ENCODE measurements around the gene EYA4.
A peak's percentile ranks its signal among the peaks of the same experiment; 100 is the strongest.

Gene EYA4

GRCh38 chr6:133242637-133243585 is 1.8 kb downstream of the EYA4 start:
- DNase-seq, result peak; percentile 10 to 37

- DNase-seq, result no peak
These were observed 2.7 kb downstream of the EYA4 start for GRCh38 chr6:133243723-133244305.

GRCh38 chr6:133244519-133244918 is 3.4 kb downstream of the EYA4 start:
- no peak for DNase-seq

GRCh38 chr6:133245007-133245406 is 3.9 kb downstream of the EYA4 start:
- DNase-seq, result no peak

- DNase-seq, result no peak
These were observed 4.3 kb downstream of the EYA4 start for GRCh38 chr6:133245422-133245903.

- no peak for DNase-seq
These were observed 6.4 kb downstream of the EYA4 start for GRCh38 chr6:133247581-133247980.

GRCh38 chr6:133248241-133249001 is 7.3 kb downstream of the EYA4 start:
- no peak for DNase-seq

- no peak for DNase-seq
These were observed 10.5 kb downstream of the EYA4 start for GRCh38 chr6:133251688-133252087.

- no peak for DNase-seq
These were observed 13.5 kb downstream of the EYA4 start for GRCh38 chr6:133254552-133255228.

GRCh38 chr6:133257545-133258105 is 16.5 kb downstream of the EYA4 start:
- no peak for DNase-seq

GRCh38 chr6:133259561-133259960 is 18.4 kb downstream of the EYA4 start:
- no peak for DNase-seq

- peak; percentile 30 to 79 for DNase-seq
These were observed 21.6 kb downstream of the EYA4 start for GRCh38 chr6:133262804-133263203.

GRCh38 chr6:133265066-133265465 is 23.9 kb downstream of the EYA4 start:
- no peak for DNase-seq

- no peak for DNase-seq
These were observed 25.0 kb downstream of the EYA4 start for GRCh38 chr6:133266186-133266585.

- no peak for DNase-seq
These were observed 27.5 kb downstream of the EYA4 start for GRCh38 chr6:133268621-133269020.

GRCh38 chr6:133274813-133275212 is 33.7 kb downstream of the EYA4 start:
- no peak for DNase-seq

GRCh38 chr6:133275213-133275612 is 34.1 kb downstream of the EYA4 start:
- DNase-seq, result no peak

- no peak for DNase-seq
These were observed 36.2 kb downstream of the EYA4 start for GRCh38 chr6:133277228-133277899.

- no peak for DNase-seq
These were observed 36.9 kb downstream of the EYA4 start for GRCh38 chr6:133277900-133278545.

- DNase-seq, result peak in 1 of 2 experiments; percentile 30
These were observed 45.6 kb downstream of the EYA4 start for GRCh38 chr6:133286765-133287164.

GRCh38 chr6:133288662-133289061 is 47.5 kb downstream of the EYA4 start:
- no peak for DNase-seq

Measured in NCI-H446 (cell line).